EL (cell line): ENCODE results near the gene PTBP3.
"Not testable (repeated sequence)": the region's sequence is repeated elsewhere in the genome, so short reads cannot be mapped to it uniquely, and the experiment has no call there.

Experiments
- DNase-seq: peaks from one replicate; pipeline ENCODE4 v3.0.0-alpha.2; 2016

The PTBP3 gene

DNA sequence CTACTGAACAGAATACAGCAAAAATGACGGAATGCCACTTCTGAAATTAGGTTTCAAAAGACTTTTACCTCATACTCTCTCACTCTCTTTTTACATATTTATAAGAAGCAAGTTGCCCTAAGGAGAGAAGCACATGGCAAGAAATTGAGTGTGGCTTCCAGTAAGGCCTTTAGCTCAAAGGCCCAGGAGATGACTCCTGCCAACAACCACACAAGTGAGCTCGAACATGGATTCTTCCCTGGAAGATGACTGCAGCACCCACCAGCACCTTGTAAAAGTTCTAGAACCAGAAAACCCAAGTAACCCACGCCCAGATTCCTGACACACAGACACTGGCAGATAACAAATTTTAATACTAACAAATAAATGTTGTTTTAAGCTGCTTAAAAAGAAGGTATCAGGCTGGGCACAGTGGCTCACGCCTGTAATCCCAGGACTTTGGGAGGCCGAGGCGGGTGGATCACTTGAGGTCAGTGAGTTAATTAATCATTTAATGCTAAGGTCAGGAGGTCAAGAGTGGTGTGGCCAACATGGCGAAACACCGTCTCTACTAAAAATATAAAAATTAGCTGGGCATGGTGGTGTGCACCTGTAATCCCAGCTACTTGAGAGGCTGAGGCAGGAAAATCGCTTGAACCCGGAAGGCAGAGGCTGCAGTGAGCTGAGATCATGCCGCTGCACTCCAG is 17.0 kb downstream of the PTBP3 start:
- no peak for DNase-seq

DNA sequence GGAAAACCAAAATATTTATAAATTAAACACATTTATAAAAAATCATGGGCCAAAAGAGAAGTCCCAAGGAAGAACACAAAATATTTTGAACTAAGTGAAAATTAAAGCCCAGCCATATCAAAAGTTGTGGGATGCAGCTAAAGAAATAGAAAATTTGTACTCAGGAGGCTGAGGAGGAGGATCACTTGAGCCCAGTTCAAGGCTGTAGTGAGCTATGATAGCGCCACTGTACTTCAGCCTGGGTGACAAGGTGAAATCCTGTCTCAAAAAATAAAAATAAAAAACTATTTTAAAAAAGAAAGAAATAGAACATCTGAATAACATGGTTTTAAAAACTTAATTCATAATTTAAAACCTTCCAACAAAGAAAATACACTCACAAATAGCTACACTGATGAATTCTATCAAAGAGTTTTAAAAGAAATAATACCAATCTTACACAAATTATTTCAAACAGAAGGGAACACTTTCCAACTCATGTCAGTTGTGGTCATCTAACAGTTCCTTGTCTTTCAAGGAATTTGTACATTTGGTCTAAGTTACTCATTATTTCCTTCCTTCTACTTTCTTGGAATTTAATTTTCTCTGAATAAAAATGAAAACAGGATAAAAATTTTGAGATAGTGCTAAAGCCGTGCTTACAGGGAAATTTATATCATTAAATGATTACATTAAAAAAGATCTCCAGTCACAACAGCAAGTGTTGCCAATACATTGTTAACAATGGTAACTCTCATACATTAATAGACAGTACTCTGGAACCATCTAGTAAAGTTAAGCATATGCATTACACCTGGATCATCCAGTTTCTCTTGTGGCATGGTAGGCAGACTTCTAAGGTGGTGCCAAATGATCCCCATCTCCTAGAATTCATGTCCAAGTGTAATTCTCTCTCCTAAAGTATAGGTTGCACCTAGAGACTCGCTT is 17.8 kb downstream of the PTBP3 start:
- no peak for DNase-seq

DNA sequence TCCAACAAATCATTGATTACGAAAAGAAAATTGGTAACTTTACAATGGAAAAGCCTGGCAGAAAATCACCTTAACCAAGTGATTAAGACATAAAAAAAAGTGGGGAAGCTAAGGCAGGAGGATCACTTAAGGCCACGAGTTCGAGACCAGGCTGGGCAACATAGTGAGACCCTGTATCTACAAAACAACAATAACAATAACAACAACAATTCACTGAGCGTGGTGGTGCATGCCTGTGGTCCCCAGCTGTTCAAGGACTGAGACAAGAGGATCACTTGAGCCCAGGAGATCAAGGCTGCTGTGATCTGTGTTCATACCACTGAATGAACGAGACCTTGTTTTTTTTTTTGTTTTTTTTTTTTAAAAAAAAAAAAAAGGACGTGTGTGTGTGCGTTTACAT is 21.3 kb downstream of the PTBP3 start:
- DNase-seq = no peak

DNA sequence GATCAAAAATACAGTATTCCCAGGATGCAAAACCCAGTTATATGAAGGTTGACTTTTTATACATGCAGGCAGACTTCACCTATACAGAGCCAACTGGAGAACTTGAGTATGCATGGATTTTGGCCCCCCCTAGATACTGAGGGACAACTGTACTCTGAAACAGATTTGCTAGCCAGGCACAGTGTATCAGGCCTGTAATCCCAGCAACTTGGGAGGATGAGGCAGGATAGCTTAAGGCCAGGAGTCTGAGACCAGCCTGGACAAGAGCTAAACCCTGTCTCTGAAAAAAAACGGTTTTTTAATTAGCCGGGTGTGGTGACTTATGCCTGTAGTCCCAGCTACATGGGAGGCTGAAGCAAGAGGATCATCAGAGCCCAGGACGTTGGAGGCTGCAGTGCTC is 21.9 kb downstream of the PTBP3 start:
- DNase-seq = no peak

DNA sequence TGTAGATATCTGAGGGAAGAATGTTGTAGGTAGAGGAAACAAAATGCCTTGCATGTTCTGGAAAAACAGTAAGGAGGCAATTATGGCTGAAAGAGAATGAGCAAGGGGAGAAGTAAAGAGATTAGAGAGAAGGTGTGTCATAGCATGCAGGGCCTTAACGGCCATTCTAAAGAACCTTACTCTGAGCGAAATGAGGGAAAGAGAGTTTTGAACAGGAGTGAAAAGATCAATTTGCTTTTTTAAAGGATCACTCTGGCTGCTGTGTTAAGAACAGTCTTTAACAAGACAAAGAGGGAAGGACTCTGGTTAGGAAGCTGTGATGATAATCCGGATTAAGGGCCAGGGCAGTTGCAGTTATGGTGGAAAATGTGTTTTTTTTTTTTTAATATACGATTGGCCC is 22.6 kb downstream of the PTBP3 start:
- no peak for DNase-seq

DNA sequence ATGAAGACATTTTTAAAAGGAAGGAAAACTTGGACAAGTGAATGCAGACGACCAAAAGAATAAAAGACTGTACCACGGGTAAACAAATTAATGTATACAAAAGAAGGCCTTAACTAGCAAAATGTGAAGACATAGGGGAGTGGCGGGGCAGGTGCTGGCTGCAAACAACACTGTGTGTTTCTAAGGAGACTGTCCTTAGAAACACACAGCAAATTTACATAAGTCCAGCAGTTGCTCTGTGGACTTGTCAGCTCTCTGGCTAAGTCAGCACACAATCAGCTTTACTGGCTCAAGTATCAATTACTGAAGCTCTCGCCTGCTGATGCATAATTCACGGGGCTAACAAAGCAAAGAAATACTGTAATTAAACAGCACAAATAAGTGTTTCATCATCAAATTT is 24.8 kb downstream of the PTBP3 start:
- DNase-seq = no peak

DNA sequence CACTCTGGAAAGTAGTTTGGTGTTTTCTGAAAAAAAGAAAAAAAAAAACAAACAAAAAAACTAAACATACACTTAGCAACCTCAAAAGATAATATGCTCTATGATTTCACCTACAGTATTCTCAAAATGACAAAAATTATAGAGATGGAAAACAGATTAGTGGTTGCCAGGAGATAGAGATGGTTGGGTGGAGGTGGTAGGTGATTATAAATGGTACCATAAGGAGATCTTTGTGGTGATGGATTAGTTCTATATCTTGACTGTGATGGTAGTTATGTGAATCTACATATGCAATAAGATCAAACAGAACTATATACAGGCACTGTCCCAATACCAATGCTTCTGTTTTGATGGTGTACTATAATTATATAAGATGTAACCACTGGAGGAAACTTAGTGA is 32.0 kb downstream of the PTBP3 start:
- DNase-seq = no peak

DNA sequence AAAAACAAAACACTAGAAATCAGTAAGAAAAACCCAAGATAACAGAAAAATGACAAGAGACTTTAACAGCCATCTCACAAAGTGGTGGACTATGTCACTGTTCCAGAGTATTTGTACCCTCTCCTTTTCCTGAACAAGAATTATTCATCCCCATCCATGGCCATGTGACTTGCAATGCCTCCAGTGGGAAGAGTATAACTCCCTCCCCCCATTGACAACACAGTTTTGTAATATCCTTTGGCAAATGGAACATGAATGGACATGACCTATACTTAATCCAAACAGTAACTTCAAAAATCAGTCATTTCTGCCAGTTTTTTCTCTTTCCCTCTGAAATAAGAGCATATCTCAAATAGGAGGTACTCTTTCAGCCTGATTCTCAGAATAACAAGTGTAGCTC is 33.9 kb downstream of the PTBP3 start:
- DNase-seq = peak; percentile 43

DNA sequence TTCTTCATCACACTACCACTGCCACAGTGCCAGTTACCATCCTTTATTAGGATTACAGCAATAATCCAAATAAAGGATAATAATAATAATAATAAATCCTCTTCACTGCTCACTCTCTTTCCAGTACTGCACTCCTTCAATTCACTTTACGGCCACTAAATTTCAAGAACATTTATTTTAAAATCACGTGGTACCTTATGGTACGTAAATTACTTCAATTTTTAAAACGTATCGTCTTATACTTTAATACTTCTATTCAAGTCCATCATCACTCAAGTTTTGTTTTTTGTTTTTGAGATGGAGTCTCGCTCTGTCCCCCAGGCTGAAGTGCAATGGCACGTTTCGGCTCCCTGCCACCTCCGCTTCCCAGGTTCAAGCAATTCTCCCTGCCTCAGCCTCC is 36.5 kb downstream of the PTBP3 start:
- DNase-seq = no peak

DNA sequence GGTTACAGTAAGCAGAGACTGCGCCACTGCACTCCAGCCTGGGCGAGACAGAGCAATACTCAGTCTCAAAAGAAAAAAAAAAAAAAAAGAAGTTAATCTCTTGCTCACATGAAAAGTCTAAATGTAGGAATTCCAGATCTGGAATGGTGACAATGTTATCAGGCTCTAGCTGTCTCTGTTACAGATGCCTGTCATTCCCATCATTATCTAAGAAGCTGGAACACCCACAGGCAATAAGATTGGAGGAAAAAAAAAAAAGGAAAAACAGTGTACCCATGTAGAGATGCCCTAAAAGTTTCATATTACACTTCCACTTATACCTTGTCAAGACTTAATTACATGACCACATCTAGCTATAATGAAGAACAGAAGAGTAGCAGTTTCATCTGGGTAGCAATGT is 38.2 kb downstream of the PTBP3 start:
- DNase-seq = no peak

DNA sequence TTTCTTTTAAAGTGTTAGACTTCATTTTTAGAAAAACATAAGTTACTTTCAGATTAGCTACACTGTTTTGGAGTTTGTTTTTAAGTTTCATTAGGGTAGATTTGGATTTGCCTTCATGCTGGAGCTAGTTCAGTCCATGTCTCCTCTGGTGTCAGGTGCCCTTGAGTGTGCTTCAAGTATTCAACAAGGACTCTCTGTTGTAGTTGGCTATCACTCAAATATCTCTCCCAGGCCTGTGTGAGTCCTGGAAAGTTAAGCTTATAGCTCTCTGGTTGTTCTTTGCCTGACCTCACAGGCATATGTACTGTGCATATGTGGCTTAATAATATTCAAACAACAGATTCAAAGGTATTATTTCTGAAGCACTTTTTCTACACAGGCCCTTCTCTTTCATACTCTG is 45.4 kb downstream of the PTBP3 start:
- DNase-seq = no peak

DNA sequence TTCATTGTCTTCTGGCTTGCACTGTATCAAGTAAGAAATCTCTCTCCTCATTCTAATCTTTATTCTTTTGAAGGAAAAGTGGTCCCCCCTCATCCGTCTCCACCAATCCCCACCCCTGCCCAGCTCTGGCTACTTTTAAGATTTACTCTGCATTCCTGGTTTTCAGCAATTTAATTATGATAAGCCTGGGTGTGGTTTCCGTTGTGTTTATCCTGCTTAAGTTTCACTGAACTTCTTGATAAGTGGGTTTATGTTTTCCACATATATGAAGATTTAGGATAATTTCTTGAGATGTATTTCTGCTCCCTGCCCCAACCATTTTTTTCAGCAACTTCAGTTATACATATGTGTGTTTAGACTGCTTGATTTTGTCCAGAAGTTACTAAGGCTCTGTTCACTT is 46.5 kb downstream of the PTBP3 start:
- no peak for DNase-seq

DNA sequence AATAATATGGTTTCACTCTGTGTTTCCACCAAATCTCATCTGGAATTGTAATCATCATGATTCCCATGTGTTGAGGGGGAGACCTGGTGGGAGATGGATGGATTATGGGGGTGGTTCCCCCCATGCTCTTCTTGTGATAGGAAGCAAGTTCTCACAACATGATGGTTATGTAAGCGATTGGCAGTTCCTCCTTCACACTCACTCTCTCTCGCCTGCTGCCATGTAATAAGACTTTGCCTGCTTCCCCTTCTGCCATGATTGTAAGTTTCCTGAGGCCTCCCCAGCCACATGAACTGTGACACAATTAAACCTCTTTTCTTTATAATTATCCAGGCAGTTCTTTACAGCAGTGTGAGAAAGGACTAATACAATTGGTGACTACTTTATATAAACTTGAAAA is 48.4 kb downstream of the PTBP3 start:
- DNase-seq = no peak

DNA sequence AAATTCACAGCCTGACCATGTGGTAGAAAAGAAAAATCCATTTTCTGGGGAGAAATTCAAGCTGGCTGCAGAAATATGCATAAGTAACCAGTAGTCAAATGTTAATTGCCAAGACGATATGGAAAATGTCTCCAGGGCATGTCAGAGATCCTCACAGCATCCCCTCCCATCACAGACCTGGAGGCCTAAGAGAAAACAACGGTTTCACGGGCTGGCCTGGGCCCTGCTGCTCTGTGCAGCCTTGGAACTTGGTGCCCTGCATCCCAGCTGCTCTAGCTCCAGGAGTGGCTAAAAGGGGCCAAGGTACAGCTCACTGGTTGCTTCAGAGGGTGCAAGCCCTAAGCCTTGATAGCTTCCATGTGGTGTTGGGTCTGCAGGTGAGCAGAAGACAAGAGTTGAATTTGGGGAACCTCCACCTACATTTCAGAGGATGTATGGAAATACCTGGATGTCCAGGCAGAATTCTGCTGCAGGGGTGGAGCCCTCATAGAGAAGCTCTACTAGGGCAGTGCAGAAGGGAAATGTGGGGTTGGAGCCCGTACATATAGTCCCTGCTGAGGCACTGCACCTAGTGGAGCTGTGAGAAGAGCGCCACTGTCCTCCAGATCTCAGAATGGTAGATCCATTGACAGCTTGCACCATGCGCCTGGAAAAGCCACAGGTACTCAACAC is 49.7 kb downstream of the PTBP3 start:
- DNase-seq = no peak

DNA sequence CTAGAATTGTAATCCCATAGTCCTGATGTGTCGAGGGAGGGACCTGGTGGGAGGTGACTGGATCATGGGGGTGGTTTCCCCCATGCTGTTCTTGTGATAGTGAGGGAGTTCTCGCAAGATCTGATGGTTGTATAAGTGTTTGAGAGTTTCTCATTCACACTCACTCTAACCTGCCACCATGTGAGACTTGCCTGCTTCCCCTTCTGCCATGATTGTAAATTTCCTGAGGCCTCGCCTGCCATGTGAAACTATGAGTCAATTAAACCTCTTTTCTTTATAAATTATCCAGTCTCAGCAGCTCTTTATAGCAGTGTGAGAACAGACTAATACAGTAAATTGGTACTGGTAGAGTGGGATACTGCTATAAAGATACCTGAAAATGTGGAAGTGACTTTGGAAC is 50.6 kb downstream of the PTBP3 start:
- not testable (repeated sequence) for DNase-seq

DNA sequence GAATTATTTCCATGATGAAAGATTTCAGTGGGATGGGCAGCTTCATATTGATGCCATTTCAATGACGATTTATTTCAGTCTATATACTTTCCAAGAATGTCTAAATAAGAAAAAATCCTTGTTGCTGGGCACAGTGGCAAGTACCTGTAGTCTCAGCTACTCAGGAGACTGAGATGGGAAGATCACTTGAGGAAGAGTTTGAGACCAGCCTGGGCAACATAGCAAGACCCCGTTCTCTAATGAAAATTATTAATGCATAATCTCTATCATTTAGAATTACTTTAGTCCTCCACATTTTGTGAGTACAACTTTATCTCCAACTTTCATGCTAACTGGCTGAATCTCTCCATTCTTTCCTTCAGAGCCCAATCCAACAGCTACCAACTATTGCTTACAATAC is 52.5 kb downstream of the PTBP3 start:
- no peak for DNase-seq

DNA sequence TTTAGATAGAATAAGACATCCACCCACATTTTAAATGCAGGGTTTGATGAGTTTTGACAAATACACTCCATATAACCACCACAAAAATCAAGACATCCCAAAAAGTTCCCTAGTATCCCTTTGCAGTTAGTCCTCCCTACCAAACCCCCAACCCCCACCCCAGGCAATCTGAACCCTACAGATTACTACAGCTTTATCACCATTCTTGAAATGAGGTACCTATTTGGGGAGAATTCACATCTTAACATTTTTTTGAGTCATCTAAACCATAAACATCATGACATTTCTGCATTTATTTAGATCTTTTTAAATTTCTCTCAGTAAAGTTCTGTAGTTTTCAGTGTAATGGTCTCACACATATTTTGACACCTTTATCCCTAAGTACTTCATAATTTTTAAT is 53.9 kb downstream of the PTBP3 start:
- no peak for DNase-seq

DNA sequence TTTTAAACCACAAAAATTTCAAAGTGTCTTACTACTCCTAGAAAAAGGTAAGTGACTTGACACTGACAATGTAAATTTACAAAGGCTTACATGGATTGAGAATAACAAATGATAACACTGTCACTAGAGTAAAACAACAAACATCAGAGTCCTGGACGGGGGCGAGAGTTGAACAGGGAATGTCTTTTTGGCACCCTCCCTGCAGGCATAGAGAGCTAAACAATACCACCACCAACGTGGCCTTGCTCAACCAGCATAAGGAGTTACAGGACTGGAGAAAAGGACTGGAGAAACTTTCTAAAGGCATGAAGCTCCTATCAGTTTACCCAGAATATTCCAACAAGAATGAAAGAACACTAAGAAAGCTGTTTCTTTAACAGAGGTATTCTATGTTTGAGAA is 55.3 kb downstream of the PTBP3 start:
- DNase-seq = no peak

DNA sequence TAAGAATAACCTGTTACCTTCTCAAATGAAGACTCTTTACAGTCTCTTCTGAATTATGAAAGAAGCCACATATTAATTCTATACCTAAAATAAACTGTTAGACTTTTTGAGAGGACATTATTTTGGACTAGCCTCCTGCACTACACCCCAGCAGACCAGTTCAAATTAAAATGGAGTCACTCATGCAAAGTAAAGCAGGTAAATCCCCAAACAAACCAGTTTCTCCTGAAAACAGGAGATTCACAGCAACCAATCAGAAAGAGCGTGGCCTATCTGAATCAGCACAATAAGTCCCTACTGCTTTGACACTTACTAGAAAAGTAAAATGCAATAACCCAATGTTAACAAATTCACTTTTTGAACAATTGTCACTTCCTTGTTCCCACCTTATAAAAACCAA is 58.8 kb downstream of the PTBP3 start:
- no peak for DNase-seq

DNA sequence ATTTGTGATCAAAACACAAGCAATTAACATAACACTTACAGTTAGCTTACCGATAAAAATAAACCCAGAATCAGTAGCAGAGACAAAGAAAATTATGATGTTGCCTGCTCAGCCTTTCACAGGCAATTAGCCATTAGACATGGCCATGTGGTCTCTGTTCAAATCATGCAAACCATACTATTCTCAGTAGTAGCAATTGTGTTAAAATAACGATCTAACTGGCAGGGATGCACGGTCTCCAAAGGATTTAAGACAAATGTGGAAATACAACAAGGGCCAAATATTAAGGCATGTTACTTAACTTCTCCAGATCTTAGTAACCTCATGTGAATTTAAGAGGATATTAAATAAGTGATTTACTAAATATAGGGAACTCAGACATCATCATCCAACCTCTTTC is 59.5 kb downstream of the PTBP3 start:
- DNase-seq = no peak

DNA sequence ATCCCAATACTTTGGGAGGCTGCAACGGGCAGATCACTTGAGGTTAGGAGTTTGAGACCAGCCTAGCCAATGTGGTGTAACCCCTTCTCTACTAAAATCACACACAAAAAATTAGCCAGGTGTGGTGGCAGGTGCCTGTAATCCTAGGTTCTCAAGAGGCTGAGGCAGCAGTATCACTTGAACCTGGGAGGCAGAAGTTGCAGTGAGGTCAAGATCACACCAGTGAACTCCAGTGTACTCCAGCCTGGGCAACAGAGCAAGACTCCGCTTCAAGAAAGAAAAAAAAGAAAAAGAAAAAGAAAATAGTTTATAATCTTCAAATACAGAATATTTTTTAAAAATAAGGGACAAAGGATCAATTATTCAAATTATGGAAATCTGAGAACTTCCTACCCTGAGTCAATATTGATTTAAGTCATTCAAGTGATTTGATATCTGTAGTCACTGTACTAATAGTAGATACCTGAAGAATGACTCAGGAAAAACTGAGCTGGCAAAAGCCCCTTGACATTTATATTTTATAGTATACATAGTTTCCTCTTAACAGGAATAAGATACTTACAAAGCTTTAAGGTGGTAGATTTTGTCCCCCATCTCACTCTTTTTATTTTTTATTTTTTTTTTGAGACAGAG is 61.8 kb downstream of the PTBP3 start:
- DNase-seq = peak; percentile 20

DNA sequence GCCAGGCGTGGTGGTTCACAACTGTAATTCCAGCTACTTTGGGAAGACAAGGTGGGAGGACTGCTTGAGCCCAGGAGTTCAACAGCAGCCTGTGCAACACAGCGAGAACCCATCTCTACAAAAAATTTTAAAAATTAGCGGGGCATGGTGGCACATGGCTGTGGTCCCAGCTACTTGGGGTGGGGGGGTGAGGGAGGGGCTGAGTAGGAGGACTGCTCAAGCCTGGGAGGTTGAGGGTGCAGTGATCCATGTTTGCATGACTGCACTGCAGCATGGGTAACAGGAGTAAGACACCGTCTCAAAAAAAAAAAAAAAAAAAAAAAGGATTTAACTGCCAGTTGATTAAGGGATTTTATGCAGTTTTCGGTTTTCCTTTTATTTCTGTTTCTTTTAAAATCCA is 65.0 kb downstream of the PTBP3 start:
- DNase-seq = no peak

DNA sequence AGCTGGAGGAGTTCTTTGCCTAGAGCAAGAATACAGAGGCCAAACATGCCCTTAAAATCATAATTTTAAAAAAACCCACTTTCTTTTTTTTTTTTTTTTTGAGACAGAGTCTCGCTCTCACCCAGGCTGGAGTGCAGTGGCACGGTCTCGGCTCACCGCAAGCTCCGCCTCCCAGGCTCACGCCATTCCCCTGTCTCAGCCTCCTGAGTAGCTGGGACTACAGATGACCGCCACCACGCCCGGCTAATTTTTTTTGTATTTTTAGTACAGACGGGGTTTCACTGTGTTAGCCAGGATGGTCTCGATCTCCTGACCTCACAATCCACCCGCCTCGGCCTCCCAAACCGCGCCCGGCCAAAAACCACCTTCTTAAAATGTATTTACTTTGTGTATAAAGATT is 66.3 kb downstream of the PTBP3 start:
- DNase-seq = not testable (repeated sequence)

DNA sequence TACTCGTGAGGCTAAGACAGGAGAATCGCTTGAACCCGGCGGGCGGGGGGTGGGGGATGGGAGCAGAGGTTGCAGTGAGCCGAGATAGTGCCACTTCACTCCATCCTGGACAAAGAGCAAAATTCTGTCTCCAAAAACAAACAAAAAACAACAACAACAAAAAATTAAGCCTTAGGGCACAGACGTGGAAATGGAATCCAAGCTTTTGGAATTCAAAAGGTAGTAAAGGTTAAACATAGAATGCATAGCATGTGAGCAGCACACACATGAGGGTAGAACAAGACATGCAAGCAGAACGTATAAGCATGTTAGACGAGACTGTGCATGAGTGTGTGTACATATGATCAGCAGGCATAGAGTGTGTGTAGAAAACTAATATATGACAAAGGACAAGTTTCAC is 68.0 kb downstream of the PTBP3 start:
- DNase-seq = no peak
